PC-3 (cell line): ENCODE data around the gene MFAP2.

ENCODE experiments used
- CTCF ChIP-seq: fragments of 300-600 bp; sonication (generic); conservative IDR thresholded peaks from 2 replicates; pipeline ENCODE4 v1.5.1; 2017; ENCODE audit warnings: antibody characterized with exemption, low read depth, mild to moderate bottlenecking, low read length
- EZH2 ChIP-seq: fragments of 300-600 bp; sonication (generic); IDR thresholded peaks from one replicate; pipeline ENCODE4 v1.6.1; 2017; ENCODE audit warnings: antibody characterized with exemption, mild to moderate bottlenecking, low read length; ENCODE audit not compliant: unreplicated experiment

DNA sequence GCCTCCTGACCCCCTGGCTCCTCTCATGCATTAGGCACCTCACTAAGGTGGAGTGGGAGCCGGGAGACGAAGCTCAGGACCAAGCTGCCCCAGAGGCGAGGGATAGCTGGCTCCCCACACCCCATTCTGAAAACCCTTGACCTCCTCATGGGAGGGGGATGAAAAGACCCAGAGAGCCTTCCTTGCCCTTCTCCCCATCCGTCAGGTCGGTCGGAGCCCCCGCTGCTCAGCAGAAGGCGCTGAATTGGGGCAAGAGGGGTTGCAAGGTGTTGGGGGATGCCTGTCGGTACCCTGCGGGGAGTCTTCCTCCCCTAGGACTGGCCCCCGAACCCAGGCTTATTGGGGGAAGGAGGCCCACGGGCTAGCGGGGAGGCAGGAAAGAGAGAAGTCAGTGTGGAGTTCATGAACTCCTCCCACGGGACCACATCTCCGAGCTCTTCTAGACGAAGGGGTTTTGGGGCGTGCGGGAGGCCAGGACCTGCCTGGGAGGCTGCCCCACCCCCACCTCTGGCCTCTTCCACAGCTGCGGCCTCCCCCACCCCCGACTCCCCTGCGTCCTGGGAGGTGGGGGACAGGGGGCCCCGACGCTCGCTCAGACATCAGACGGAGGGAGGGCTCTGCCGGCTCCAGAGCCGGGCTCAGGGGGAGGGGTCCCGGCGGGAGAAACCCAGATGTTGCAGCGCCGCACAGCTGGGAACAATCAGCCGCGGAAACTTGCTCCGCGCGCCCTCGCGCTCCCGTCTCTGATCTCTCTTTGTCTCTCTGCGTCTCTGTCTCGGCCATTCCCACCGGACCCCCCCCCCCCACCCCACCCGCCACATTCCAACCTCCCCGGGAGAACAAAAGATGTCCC lies 719 bp downstream of the MFAP2 start:
- no peak for TF ChIP-seq CTCF
- TF ChIP-seq EZH2, result no peak
